Sciatic nerve (tissue), 2 donors: ENCODE measurements around the gene MRPL14. TPM values are rescaled to one million over a fixed set of nuclear protein-coding genes. Genes with fewer than 3 reads are reported as not detected.
A peak's percentile ranks its signal among the peaks of the same experiment; 100 is the strongest.

Experiments used
- ATAC-seq: fragments of 200-7000 bp; cut with Tn5 transposase; one replicate; pipeline ENCODE4 v1.9.1; 2020; ENCODE audit warnings: mild to moderate bottlenecking, moderate library complexity
- DNase-seq: peaks from one replicate; pipeline ENCODE4 v3.0.0-alpha.2; 2020; ENCODE audit warnings: low spot score
- intact Hi-C: fragments of 100-400 bp; cut with DNase I; formaldehyde crosslinking; loops from one replicate; pipeline ENCODE4 v1.14.2; 2022
- total RNA-seq: library from RNA; stranded (reverse); fragmentation: NEBNext Ultra II Directional; extraction: Animal tissue kit (Norgen Biotek cat#: 25700); gene quantifications from one replicate; pipeline ENCODE4 v1.2.1, GENCODE V29; 2021
- donor health status: DM: no; HTN: no; CAD: no.
- donor health status: DM: no; HTN: no; CAD: no.

The MRPL14 gene
- total RNA-seq, 1 donor from 2014 or later, result 21.8 TPM

DNA sequence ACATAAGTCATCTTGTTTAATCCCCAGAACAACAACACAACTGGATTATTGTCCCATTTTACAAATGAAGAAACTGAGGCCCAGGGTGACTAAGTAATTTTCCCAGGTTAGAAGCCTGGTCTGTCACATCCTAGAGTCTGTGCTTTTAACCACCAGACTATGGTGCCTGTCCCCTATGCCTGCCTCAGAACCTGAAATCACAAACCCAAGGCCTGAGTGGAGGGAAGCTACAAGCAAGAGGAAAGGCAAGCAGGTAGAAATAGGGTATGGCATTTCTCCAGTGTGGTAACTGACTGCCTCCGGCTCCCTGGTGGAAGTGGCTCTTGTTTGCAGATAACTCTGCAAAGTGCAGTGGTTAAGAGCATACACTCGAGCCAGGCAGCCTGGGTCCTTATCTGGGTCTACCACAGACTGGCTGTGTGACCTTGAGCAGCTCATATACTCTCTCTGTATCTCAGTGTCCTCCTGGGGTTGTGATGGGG lies 2.6 kb upstream of the MRPL14 start:
- no peak for ATAC-seq
- intact Hi-C loops, result no loop called here

DNA sequence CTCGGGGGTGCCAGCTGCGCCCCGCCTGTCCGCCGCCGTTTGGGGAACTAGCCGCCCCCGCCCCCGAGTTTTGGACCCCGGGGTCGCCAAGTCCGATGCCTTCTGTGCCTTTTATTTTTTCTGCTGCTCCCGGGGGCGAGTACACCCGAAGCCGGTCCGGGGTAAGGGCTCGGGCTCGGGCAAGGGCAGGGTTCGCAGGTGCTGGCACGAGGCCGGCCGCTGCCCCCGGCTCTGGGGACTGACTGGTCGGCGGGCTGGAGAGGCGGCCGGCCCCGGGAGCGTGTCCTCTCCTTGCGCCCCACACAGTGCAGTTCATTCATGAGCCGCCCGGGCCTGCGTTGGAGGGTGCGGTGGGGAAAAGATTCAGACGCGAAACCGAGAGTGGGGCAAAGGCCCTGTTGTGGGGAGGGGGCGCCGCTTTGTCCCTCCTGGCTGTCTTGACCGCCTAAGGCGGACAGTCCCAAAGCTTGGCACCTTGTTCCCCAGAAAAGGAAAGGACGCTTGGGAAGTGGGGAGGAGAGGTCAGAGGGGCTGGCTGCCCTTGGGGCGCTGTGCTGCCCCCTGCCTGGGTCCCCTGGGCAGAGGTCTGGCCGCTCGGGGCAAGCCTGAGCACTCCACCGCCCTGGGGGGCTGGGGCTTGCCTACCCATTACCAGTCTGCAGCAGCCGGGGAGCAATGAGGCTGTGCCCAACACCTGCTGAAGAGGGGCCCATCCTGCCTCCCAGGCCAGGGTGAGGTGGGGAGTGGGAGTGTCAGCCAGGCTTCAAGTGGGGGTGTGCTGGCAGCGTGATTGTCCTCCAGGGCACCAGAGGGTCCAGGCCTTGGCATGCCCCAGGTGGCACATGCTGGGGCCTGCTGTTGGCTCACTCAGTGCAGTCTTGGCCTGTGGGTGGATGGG lies 1.0 kb upstream of the MRPL14 start:
- DNase-seq (peak; percentile 74), ATAC-seq (peak; percentile 63)
- intact Hi-C loops, result no loop called here

More for the DNA sequence above, 2.6 kb upstream of the MRPL14 start:
- DNase-seq, result no peak

DNA sequence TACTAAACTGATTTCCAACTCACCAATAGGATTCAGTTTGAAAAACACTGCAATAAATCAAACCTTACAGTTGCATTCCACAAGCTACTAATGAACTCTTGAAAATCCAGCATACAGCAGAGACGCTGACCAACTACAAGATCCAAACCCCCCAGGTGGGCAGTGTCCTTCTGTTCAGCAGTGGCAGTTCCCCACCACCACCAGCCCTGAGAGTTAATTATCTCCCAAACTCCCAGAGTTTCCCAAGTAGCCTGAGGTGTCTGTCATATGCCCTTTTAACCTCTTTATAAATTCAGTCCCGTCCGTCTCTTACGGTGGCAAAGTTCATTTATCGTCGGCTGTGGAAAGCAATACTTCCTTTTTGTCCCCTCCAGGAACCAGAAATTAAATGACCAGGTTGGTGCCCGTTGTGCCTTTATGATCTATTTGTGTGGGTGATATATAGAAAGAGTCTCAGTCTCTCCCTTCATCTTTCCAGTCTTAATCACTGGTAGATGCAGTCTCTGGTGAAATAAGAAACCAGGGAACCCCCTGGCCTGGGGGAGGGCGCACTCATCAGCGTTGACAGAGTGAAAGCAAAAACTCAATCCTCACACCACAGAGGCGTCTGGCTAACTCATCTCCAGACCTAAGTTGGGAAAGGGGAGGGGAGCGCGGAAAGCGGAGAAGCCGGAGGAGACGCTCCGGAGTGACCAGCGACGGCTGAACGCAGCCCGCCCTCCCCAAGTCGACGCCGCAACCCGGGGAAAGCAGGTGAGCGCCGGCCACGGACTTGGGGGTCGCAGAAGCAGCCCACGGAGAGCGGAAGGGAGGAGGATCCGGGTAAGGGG lies 717 bp downstream of the MRPL14 start:
- DNase-seq, result peak; percentile 78
- peak; percentile 58 for ATAC-seq
- intact Hi-C loops, result no loop called here

DNA sequence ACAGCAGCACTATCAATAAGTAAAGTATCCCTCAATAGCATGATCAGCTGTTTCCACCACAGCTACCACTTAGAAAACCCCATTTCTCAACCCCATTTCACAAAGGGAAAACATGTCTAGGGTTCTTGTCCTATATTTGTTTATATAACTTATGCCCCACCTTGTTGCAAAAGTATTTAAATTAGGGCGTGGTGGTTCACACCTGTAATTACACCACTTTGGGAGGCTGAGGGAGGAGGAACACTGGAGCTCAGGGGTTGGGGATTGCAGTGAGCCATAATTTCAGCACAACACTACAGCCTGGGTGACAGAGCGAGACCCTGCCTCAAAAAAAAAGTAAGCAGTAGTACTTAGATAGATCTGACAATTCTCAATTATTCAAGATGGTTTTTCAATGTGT lies 3.7 kb downstream of the MRPL14 start:
- intact Hi-C loops, result no loop called here
- DNase-seq, result no peak
- ATAC-seq, result no peak

DNA sequence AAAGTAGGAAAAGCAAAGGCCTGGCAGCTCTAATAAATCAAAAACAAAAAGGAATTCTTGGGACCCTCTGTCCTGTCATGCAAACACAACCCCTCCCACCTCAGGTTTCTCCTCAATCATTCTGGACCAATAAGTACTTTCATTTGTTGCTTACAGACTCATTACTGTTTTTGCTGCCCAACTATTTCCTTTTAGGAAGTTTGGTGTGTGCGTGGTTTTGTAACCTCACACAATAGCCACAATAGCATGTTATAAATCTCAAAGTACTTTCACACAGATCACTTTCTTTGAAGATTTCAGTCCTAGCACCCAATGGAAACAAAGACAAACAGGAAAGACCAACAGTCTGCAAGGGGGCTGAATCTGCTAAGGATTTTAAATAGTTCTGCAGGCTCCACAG lies 4.5 kb downstream of the MRPL14 start:
- intact Hi-C loops, result no loop called here
- DNase-seq (no peak), ATAC-seq (no peak)

DNA sequence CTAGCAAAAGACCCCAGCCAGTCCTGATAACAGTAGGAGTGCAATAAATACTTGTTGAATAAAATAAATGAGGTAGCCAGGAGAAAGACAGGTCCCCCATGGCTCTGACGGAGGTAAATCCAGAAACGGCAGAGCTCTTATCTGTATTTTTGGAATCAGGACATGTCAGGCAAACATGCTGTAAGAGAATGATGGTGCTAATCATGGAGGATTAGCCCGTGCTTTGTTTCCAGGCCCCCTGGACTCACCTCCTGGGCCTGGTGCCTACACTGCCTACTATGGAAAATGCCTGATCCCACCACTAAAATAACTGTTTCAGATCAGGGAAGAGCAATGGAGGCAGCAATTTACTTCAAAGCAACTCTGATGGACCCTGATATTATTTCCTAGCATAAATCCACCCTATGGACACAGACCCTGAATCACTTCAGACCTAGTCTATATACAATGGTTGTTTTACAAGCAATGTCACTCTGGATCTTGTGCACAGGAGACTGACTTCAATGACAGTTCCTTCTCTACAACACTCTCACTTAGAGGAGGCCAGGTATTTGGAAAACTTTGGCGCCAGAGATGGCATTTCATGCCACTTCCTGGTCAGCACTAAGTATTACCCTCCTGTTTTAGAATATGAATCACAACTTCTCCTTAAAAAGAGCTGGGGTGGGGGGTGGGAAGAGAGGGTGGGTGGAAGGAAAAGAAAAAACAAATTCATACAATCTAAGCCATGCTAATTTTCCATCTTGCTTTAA lies 6.4 kb downstream of the MRPL14 start:
- DNase-seq (no peak), ATAC-seq (no peak)
- intact Hi-C loops, result no loop called here

DNA sequence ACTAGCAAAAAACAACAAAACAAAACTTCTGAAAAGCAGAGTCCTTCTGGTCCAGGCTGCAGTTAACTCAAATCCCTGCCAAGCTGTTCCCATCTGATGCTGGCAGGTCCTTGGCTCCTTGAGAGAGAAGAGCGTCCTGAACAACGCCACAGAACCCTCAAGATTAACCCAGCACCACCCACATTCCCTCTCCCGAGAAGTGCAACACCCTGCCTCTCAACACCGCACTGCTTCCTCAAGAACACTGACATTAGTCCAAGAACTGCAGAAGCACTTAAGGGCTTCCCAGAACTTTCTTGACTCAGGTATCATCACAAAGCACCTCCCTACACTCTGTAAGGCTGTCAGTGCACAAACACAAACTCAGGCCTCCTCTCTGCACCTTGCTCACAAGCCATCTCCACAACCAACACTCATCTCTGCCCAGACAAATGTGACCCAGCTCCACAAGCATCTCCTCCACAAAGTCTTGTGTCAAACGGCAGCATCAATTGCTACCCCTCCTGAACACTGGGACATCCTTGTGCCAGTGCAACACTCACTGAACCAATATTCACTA lies 7.5 kb downstream of the MRPL14 start:
- ATAC-seq (no peak), DNase-seq (no peak)
- intact Hi-C loops, result no loop called here

DNA sequence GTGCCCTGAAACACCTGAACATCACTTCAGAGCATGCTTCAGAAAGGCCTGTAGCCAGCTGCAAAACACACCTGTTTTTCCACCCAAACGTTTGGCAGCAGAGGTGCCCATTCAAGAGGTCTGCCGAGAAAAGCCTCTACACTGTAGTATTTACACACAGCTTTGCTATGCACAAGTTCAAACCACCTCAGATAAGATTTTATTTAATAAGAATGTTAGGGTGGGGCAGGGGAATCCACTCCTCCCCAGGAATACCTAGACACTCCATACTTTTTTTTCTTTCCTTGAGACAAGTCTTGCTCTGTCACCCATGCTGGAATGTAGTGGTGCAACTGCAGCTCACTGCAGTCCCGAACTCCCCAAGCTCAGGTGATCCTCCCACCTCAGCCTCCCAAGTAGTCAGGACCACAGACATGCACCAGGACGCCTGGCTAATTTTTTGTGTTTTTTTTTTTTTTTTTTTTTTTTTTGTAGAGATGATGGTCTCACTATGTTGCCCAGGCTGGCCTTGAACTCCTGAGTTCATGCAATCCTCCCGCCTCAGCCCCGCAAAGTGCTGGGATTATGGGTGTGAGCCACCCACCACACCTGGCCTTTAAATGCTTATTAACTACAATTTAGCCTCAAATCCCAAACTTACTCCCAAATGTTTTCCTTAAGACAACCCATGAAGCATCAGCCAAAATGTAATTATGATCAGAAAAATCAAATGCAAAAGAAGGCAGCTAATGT lies 9.7 kb downstream of the MRPL14 start:
- no peak for DNase-seq
- intact Hi-C loops, result no loop called here
- ATAC-seq, result no peak

DNA sequence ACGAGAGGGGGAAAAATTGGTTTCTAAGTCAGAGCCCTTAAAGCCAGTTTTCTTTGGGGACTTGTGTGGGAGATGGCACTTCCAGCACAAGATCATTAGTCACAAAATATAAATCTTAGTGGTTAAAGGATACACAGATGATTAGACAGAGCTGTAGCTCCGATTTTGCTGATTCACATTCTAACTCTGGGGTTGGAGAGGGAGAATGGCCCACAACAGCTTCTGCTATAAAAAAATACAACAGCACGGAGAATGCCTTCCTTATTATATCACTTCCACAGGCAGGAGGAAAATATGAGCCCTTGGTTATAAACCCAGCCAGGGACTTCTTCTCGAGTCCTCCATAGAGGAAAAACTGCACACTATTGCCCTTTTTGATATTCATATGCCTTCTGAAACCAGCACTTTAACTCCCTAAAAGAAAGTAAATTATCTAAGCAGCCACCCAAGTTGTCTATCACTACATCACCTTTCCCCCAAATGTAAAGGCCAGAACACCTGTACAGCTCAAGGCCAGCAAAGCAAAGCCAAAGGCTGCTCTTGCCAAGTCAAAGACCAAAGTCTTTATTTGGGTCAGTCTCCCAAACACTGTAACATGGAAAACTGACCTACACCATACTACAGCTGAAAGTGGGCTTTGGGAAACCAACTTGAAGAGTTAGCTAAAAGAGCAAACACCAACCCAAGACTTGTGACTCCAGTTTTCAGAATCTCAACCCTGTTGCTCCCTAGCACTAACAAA lies 10.4 kb downstream of the MRPL14 start:
- ATAC-seq, result no peak
- intact Hi-C loops, result no loop called here
- no peak for DNase-seq

DNA sequence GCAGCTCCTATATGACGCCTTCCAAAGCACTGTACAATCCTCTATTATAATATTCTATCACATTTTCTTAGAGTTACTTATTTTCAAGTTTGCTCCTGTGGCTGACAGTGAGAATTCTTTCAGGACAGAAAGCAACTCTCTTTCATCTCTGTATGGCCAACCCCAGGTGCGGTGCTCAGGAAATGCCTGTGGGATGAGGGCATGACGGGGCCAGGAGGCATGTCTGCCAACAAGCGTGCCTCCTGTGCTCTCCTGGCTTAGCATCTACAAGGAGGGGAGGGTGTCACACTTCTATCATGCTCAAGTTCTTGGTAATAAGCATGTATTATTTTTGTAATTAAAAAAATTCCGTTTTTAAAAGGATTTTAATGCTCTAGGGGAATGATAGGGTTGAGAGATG lies 11.4 kb downstream of the MRPL14 start:
- intact Hi-C loops, result no loop called here

DNA sequence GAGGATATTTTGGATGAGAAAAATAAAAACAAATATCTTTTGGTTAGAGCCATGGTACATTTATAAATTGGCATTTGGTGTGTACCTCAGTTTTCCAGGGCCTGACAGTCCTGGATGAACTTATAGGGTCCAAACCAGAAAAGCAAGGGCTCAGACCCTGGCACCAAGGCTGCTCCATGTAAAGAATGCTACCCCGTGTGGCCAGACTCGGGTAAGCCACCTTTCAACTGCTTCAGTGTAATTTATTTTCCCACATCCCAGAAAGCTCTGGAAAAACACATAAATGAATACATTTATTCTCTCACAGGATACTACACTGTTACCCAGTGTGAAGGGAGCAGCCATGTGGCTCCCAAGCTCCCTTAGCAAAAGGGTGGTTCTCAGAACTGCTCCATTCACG lies 13.8 kb downstream of the MRPL14 start:
- no peak for ATAC-seq
- DNase-seq, result no peak
- intact Hi-C loops, result no loop called here

More for the DNA sequence above, 11.4 kb downstream of the MRPL14 start:
- DNase-seq (no peak), ATAC-seq (no peak)

DNA sequence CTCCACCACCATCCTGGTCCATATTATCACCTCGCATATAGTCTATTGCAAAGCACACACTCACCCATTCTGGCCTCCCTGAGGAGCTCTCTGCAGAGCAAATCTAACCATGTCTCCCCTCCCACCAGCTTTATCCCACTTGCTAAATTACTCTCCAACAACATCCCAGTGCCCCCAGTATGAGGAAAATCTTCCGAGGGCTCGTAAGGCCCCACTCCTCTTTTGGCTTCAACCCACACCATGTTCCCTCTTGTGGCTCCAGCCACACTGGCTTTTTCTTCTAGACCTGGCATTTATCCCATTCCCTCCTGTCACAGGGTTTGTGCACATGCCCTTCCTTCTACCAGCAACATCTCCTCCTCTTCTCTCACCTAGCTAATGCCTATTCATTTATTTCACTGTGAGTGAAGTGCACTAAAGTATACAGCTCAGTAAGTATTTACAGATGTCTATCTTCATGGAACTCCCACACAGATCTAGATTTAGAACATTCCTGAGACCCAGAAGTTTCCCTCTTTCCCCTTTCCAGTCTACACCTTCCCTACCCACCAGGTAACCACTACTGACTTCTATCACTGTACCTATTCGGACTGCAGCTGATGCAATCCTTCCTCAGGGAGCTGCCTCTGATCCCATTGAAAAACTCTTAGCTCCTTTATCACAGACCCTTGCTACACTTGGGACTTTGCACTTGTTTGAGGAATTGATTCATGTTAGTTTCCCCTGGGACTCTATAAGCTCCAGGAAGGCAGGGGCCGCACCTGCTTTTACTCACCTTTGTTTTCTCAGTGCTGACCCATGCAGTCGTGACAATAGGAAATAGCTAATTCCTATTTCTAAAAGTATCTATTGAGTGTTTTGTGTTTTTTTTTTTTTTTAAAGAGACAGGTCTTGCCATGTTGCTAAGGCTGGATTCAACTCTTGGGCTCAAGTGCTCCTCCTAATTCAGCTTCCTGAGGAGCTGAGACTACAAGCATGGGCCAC lies 15.5 kb downstream of the MRPL14 start:
- DNase-seq, result no peak
- no peak for ATAC-seq
- intact Hi-C loops, result no loop called here

DNA sequence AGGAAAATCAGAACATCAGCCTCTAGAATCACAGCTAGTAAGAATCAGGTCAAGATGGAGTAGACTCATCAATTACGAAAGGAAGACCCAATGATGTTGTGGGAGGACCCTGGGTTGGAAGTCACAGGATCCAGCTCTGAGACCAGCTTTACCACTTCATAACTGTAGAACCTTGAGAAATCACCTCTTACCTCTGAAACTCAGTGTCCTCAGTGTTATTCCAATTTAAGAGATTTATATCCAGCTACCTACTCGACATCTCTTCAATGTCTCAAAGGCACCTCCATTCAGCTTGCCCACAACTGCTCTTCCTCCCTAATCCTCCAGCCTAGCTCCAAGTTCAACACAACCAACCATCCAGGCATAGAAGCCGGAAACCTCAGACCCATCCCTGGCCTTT lies 16.3 kb downstream of the MRPL14 start:
- DNase-seq (no peak), ATAC-seq (no peak)
- intact Hi-C loops, result no loop called here

DNA sequence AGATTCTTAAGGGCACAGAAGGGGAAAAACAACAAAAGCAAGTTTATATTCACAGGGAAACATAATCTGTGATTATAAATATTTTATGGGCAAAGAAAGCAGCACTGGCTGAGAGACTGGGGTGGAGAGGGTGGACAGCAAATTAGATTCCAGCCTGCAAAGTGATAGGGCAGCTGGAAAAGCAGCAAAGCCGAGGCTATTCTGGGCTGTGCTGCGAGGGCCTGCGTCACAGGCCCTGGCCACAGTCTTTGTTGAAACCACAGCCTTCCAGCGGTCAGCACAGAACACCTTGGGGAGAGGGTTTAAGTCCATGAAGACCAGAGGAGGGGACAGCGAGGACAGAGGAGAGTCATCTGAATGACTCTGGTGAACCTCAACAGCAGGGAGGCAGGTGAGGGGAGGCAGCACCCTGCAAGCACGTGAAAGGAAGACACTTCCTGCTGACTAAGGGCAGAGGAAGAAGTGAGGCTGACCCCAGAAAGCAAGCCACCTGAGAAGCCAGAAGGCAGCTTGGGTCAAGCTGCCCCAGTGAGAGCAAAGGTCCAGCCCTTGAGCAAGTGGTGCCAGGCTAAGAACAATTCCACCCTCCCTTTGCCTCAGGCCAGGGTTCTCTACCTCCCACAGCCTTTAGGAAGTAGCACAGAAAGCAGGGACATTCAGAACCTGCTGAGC lies 17.1 kb downstream of the MRPL14 start:
- intact Hi-C loops, result no loop called here
- ATAC-seq (no peak), DNase-seq (no peak)

DNA sequence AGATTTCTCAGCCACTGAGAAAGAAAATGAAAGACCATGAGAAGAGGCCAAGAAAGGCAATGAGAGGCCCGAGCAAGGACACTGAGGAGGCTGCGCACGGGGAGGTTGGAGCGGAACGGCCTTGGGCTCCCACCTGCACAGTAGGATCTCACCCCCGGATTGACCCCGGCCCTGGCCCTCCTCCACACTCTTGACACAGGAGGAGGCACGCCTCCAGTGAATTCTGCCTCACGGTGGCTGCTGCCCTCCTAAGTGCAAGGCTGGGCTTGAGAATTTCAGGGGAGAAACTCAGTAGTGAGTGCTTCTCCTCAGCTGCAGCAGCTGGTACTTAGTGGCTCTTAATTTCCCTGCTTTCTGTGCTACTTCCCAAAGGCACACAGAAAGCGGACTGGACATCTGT lies 18.0 kb downstream of the MRPL14 start:
- DNase-seq, result no peak
- no peak for ATAC-seq
- intact Hi-C loops, result no loop called here

DNA sequence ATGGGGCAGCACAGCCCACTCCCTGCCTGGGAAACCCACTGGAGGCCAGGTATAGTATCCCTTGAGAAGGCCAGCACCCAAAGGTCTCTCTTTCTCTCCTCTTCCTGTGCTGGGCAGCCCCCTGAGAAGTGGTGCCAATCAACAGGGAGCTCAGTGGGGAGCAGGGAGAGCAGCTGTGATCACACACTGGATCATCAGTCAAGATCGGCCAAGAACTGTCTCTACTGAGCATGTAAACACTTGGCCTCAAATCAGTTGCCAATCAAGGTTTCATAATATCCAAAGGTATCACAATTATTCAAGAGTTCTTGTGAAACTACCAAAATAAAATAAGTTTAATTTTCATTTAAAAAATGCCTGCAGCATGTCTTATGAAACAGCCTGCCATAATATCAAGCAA lies 18.8 kb downstream of the MRPL14 start:
- ATAC-seq (no peak), DNase-seq (no peak)
- intact Hi-C loops, result no loop called here
